Heart left ventricle (tissue), 16 donors: Measurements from ENCODE around the gene SEMA3E. TPM values are rescaled to one million over a fixed set of nuclear protein-coding genes. Genes with fewer than 3 reads are reported as not detected.

Source experiments
- ATAC-seq, 4 donors: fragments of 200-7000 bp; cut with Tn5 transposase; one replicate each; pipeline ENCODE4 v1.9.1; 2020 to 2022; ENCODE audit warnings: moderate library complexity in 4 of 4, mild to moderate bottlenecking in 3 of 4, moderate number of reproducible peaks in 1 of 4
- DNase-seq, 5 donors: peaks; one replicate each; pipeline ENCODE4 v3.0.0-alpha.2; 2020
- H3K27ac ChIP-seq, 12 donors: fragments of 200-600 bp; sonication (generic) in 4 of 12; one replicate each; pipeline versions ENCODE4 v1.5.0 to v1.8.0; 2016 to 2022; ENCODE audit warnings: mild to moderate bottlenecking in 2 of 12
- H3K27me3 ChIP-seq, 9 donors: fragments of 200-600 bp; sonication (generic) in 2 of 9; one replicate each; pipeline versions ENCODE4 v1.5.1 to v1.8.0; 2016 to 2022; ENCODE audit warnings: mild to moderate bottlenecking in 3 of 9
- H3K36me3 ChIP-seq, 9 donors: fragments of 200-600 bp; sonication (generic) in 2 of 9; one replicate each; pipeline versions ENCODE4 v1.5.0 to v1.8.0; 2018 to 2022; ENCODE audit warnings: mild to moderate bottlenecking in 2 of 9
- H3K4me1 ChIP-seq, 12 donors: fragments of 200-600 bp; sonication (generic) in 4 of 12; one replicate each; pipeline versions ENCODE4 v1.5.0 to v1.8.0; 2016 to 2022; ENCODE audit warnings: mild to moderate bottlenecking in 3 of 12
- H3K4me3 ChIP-seq, 12 donors: fragments of 200-600 bp; sonication (generic) in 4 of 12; one replicate each; pipeline versions ENCODE4 v1.5.0 to v1.8.0; 2017 to 2022; ENCODE audit warnings: mild to moderate bottlenecking in 9 of 12, moderate library complexity in 4 of 12
- H3K9me3 ChIP-seq, 12 donors: fragments of 200-600 bp; sonication (generic) in 4 of 12; one replicate each; pipeline versions ENCODE4 v1.5.0 to v1.8.0; 2016 to 2022; ENCODE audit warnings: mild to moderate bottlenecking in 1 of 12
- POLR2A ChIP-seq, 2 donors: fragments of 450-650 bp; IDR thresholded peaks; one replicate each; pipeline ENCODE4 v1.6.1; 2017; ENCODE audit warnings: antibody characterized with exemption in 2 of 2, mild to moderate bottlenecking in 2 of 2, moderate library complexity in 2 of 2
- WGBS, 4 donors: extraction: QIAGEN DNeasy Blood & Tissue Kit in 2 of 4; methylation state at CpG; one replicate each; pipeline versions ENCODE4 v1.1.5 to v1.1.7; 2013 to 2018; 5-methylcytosine and 5-hydroxymethylcytosine counted together
- intact Hi-C, 10 donors: fragments of 100-400 bp; cut with DNase I; formaldehyde crosslinking; loops; one replicate each; pipeline versions ENCODE4 v1.11.1 to v1.14.2; 2022
- polyA plus RNA-seq, 2 donors: library from polyadenylated mRNA; stranded (reverse); fragments of 200-250 nt; gene quantifications; one replicate each; pipeline ENCODE4 v1.2.3, GENCODE V29; 2013
- total RNA-seq, 9 donors: library from RNA; depleted of rRNA in 2 of 9; stranded (reverse); fragments of >200 nt in 2 of 9; fragmentation: NEBNext Ultra II Directional in 3 of 9; extraction: Animal tissue kit (Norgen Biotek cat#: 25700) in 3 of 9; gene quantifications; one replicate each; pipeline versions ENCODE4 v1.1.0 to v1.2.4, GENCODE V29; 2016 to 2023
- TF ChIP-seq, protein P1 (sequence below), 12 donors: fragments of 200-600 bp; sonication (generic) in 4 of 12; IDR thresholded peaks; one replicate each; pipeline versions ENCODE4 v1.5.0 to v1.8.0; 2018 to 2022; ENCODE audit warnings: antibody characterized with exemption in 12 of 12, mild to moderate bottlenecking in 5 of 12
- donor health status: ischemic (EF 13 %, LVEDD 7.1; RV severe dilation, severe dysfunction).
- donor health status: healthy with polysubstance abuse.
- donor health status: DM: no; HTN: yes; CAD: no.
- donor health status: DM: no; HTN: no; CAD: no.
- donor health status: ischemic (EF 25% LVEDD 6.9; RV normal size, moderate dysfunction).
- donor health status: ischemic (EF 25% LVEDD 5.7; RV mildly dilated, moderate dysfunction).
- donor health status: healthy.
- donor health status: DM: yes; HTN: yes; CAD: no.
- donor health status: ischemic (EF 35%, LVEDD 5.7; RV mildly dilated, moderate dysfunction).
- donor health status: nonischemic (EF 11% LVEDD 7.7; RV severe dilation, severe dysfunction).
- donor health status: DM: yes; HTN: yes; CAD: no.
- donor health status: PGD.
- donor health status: ischemic (EF 29% LVEDD 5.4; RV normal size, mild dysfunction).
- donor health status: nonischemic (EF 23%, LVEDD 6.1; RV moderate dilation, normal function).

SEMA3E gene
- total and polyA plus RNA-seq, 11 donors, result 0.04 to 1.2 (median 0.17) TPM; not detected in 3

DNA sequence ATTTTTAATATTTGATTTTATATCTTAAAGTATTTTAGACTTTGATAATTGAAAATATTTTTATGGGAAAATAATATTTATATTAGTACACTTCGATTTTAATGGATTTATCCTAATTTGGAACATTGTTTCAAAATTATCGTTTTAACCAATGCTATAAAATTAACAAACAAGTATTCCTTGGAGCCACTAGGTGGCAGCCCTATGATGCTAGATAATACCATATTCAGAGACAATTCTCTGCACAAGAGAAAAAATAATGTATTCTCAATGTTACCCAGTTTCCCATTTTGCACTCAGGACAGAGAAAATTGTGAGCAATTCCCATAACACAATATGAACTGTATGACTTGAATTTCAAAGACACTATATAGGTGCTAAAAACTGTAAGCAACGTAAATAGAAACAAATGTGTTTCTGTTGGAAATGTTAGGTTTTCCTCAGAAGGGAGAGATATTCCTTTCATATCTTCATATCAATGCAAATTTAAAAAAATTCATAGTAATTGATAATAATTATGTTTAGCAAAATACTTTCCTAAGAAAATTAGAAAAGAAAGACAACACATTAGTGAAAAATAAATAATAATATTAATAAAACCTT is 237.8 kb downstream of the SEMA3E start:
- no peaks in the 10 kb centered on the region for H3K36me3 ChIP-seq
- 31 to 35% (median 32%) methylated on average over 3 of the region's 3 CpGs for WGBS, 4 donors
- intact Hi-C loops, result loop anchor here in 8 of 10 donors (2.0 to 10.0 kb wide), 5 partner anchors 241 to 246 kb away; no protein-coding TSS in a partner anchor
- H3K9me3 ChIP-seq, result no peaks in the 10 kb centered on the region
- TF ChIP-seq POLR2A (IDR thresholded peaks at IDR 0.05), result no peak
- TF ChIP-seq, protein P1, sequence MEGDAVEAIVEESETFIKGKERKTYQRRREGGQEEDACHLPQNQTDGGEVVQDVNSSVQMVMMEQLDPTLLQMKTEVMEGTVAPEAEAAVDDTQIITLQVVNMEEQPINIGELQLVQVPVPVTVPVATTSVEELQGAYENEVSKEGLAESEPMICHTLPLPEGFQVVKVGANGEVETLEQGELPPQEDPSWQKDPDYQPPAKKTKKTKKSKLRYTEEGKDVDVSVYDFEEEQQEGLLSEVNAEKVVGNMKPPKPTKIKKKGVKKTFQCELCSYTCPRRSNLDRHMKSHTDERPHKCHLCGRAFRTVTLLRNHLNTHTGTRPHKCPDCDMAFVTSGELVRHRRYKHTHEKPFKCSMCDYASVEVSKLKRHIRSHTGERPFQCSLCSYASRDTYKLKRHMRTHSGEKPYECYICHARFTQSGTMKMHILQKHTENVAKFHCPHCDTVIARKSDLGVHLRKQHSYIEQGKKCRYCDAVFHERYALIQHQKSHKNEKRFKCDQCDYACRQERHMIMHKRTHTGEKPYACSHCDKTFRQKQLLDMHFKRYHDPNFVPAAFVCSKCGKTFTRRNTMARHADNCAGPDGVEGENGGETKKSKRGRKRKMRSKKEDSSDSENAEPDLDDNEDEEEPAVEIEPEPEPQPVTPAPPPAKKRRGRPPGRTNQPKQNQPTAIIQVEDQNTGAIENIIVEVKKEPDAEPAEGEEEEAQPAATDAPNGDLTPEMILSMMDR (IDR thresholded peaks at IDR 0.05), result peak; percentile 20 to 70 (median 56)
- ATAC-seq (no peak), DNase-seq (no peak)
- peaks cover 0 to 9% (median 0%) of the 10 kb centered on the region in 9 donors for H3K27me3 ChIP-seq
- no peaks in the 10 kb centered on the region for H3K4me1 ChIP-seq
- no peak overlapping the region for H3K27ac ChIP-seq
- no peak overlapping the region for H3K4me3 ChIP-seq

DNA sequence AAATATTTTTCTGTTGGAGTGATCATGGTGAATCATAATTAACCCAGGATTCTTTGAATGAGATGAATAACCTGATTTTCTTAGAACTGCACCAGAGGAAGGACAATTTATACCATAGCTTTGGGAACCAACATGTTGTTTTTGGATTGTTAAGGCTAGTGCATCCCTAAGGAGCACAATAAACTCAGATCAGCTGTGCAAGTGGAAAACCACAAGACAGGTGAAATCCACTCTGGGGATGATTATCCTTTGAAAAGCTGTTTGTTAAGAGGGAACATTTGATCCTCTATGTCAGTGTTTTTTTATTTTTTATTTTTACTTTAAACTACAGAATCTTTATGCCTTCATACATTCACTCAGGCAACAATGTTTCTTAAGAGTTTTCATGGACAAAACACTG is 254.2 kb downstream of the SEMA3E start:
- intact Hi-C loops, result no loop called here
- TF ChIP-seq POLR2A (IDR thresholded peaks at IDR 0.05), result no peak
- TF ChIP-seq, protein P1 (IDR thresholded peaks at IDR 0.05), result no peak
- Histone ChIP-seq H3K36me3 (no peaks in the 10 kb centered on the region), H3K4me1 (no peaks in the 10 kb centered on the region), H3K9me3 (no peaks in the 10 kb centered on the region), H3K27me3 (no peaks in the 10 kb centered on the region), H3K27ac (no peak overlapping the region), H3K4me3 (no peak overlapping the region)
- DNase-seq (no peak), ATAC-seq (no peak)

DNA sequence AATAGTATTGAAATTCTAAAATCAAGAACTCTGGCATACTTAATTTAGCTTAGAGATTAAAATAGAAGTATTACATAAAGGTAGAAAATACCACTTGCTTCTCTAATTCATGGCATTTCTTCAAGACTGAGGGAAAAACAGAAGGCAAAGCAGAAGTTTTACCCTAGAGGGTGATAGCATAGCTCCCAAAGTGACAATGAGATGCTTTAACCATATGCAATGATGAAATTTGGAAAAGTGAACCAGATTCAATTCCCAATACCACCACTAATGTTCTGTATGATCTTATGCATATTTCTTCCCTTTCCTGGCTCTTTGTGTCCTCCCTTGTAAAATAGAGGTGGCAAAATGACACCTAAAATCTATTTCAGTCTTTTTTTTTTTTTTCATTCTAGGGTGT is 260.5 kb downstream of the SEMA3E start:
- Histone ChIP-seq H3K4me3 (no peak overlapping the region), H3K36me3 (no peaks in the 10 kb centered on the region), H3K27me3 (no peaks in the 10 kb centered on the region), H3K9me3 (no peaks in the 10 kb centered on the region), H3K4me1 (no peaks in the 10 kb centered on the region), H3K27ac (no peak overlapping the region)
- ATAC-seq (no peak), DNase-seq (no peak)
- no peak for TF ChIP-seq POLR2A (IDR thresholded peaks at IDR 0.05)
- TF ChIP-seq, protein P1 (IDR thresholded peaks at IDR 0.05), result no peak
- intact Hi-C loops, result no loop called here

DNA sequence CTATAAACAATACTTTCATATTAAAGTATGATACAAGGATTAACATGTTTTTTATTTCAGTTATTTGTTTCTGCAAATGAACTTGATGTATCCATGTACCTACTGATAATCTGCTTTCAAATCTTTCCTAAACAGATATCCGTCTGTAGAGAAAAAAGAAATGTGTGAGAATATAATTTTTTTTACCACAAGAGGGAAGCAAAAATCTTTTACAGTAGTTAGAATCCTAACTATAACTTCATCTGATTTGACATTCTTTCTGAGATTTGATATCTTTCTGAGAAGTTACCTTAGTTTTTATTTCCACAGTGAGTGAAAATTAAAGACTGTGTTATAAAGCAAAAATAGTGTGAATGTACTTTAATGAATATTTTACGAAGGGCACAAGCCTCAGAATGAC is 282.3 kb downstream of the SEMA3E start:
- Histone ChIP-seq H3K27ac (no peak overlapping the region), H3K36me3 (no peaks in the 10 kb centered on the region), H3K27me3 (no peaks in the 10 kb centered on the region), H3K9me3 (no peaks in the 10 kb centered on the region), H3K4me3 (no peak overlapping the region), H3K4me1 (no peaks in the 10 kb centered on the region)
- intact Hi-C loops, result no loop called here
- WGBS, 4 donors, result 55 to 60% (median 57%) methylated on average over 2 of the region's 2 CpGs
- DNase-seq, result no peak
- ATAC-seq, result no peak
- TF ChIP-seq POLR2A (IDR thresholded peaks at IDR 0.05), result no peak
- TF ChIP-seq, protein P1 (IDR thresholded peaks at IDR 0.05), result no peak
